KOPT-K1 (cell line): ENCODE data around the gene RNF208.

ENCODE experiments used
- H3K27ac ChIP-seq: fragments of 200-600 bp; sonication (generic); 2 replicates; pipeline ENCODE4 v1.5.1; 2016; ENCODE audit warnings: antibody characterized with exemption, mild to moderate bottlenecking, low read depth, low read length; ENCODE audit not compliant: poor library complexity, severe bottlenecking
- H3K36me3 ChIP-seq: fragments of 200-600 bp; sonication (generic); 2 replicates; pipeline ENCODE4 v1.5.1; 2017; ENCODE audit warnings: antibody characterized with exemption, mild to moderate bottlenecking, low read length, moderate library complexity; ENCODE audit not compliant: insufficient read depth
- H3K9me3 ChIP-seq: fragments of 200-600 bp; sonication (generic); 2 replicates; pipeline ENCODE4 v1.5.1; 2017; ENCODE audit warnings: antibody characterized with exemption, low read length, mild to moderate bottlenecking; ENCODE audit not compliant: insufficient read depth, poor library complexity, severe bottlenecking

RNF208 gene

GRCh38 chr9:137256856-137257255 is 34.8 kb upstream of the RNF208 start:
- Histone ChIP-seq H3K27ac (no peak overlapping the region), H3K36me3 (peaks cover 19% of the 10 kb centered on the region; the same call in 1 of the 2 replicates), H3K9me3 (no peaks in the 10 kb centered on the region)

GRCh38 chr9:137256362-137256761 is 34.3 kb upstream of the RNF208 start:
- Histone ChIP-seq H3K36me3 (peaks cover 19% of the 10 kb centered on the region; the same call in 1 of the 2 replicates), H3K27ac (no peak overlapping the region), H3K9me3 (no peaks in the 10 kb centered on the region)

- Histone ChIP-seq H3K9me3 (no peaks in the 10 kb centered on the region), H3K27ac (peak overlapping the region; percentile 69), H3K36me3 (peaks cover 19% of the 10 kb centered on the region; the same call in 1 of the 2 replicates)
Observed at GRCh38 chr9:137255448-137256114, 33.5 kb upstream of the RNF208 start.

- H3K9me3 ChIP-seq, result no peaks in the 10 kb centered on the region
- H3K36me3 ChIP-seq, result peaks cover 19% of the 10 kb centered on the region; the same call in 1 of the 2 replicates
- peak within 1 kb of the TSS; percentile 69 for H3K27ac ChIP-seq
Observed at GRCh38 chr9:137254624-137255447, 32.8 kb upstream of the RNF208 start, which contains the start of gene NELFB. Gene NELFB, plus strand, starts transcription at chr9:137255327.

GRCh38 chr9:137253717-137254623 is 31.9 kb upstream of the RNF208 start:
- Histone ChIP-seq H3K36me3 (peaks cover 14% of the 10 kb centered on the region; the same call in 1 of the 2 replicates), H3K9me3 (no peaks in the 10 kb centered on the region), H3K27ac (no peak overlapping the region)

GRCh38 chr9:137252555-137253506 is 30.8 kb upstream of the RNF208 start:
- no peaks in the 10 kb centered on the region for H3K9me3 ChIP-seq
- H3K27ac ChIP-seq, result no peak overlapping the region

GRCh38 chr9:137251490-137252268 is 29.6 kb upstream of the RNF208 start:
- Histone ChIP-seq H3K9me3 (no peaks in the 10 kb centered on the region), H3K27ac (no peak overlapping the region), H3K36me3 (peaks cover 3% of the 10 kb centered on the region; the same call in 1 of the 2 replicates)

More at GRCh38 chr9:137252555-137253506, 30.8 kb upstream of the RNF208 start:
- peaks cover 9% of the 10 kb centered on the region; the same call in 1 of the 2 replicates for H3K36me3 ChIP-seq

- Histone ChIP-seq H3K27ac (no peak within 1 kb of the TSS), H3K9me3 (no peaks in the 10 kb centered on the region), H3K36me3 (no peaks in the 10 kb centered on the region)
Observed at GRCh38 chr9:137251194-137251461, 29.1 kb upstream of the RNF208 start, which contains the start of gene STPG3. Gene STPG3, plus strand, starts transcription at chr9:137251286. Its CDS starts 1 bp downstream, at chr9:137251287.

- Histone ChIP-seq H3K36me3 (no peaks in the 10 kb centered on the region), H3K27ac (no peak overlapping the region), H3K9me3 (no peaks in the 10 kb centered on the region)
Observed at GRCh38 chr9:137250329-137251193, 28.5 kb upstream of the RNF208 start.

- Histone ChIP-seq H3K9me3 (no peaks in the 10 kb centered on the region), H3K36me3 (peaks cover 13% of the 10 kb centered on the region), H3K27ac (no peak overlapping the region)
Observed at GRCh38 chr9:137247916-137248175, 25.8 kb upstream of the RNF208 start.

GRCh38 chr9:137247135-137247915 is 25.3 kb upstream of the RNF208 start:
- Histone ChIP-seq H3K27ac (no peak overlapping the region), H3K9me3 (no peaks in the 10 kb centered on the region), H3K36me3 (peaks cover 18% of the 10 kb centered on the region)
